ENCODE results near the gene PCP4.

PCP4 gene

GRCh38 chr21:39976800-39977199, 109.6 kb downstream of the PCP4 start:
- Histone ChIP-seq H3K4me2 (ENCODE audit: low read depth, low read length, poor library complexity, severe bottlenecking) (no peak overlapping the region), H3K79me2 (ENCODE audit: insufficient read depth, low read length) (no peaks in the 10 kb centered on the region), H3K9ac (ENCODE audit: low read depth, low read length, poor library complexity, severe bottlenecking) (no peak overlapping the region), H3K9me2 (replicated peaks; ENCODE audit: low read depth, low read length) (no peaks in the 10 kb centered on the region), H3K4me3 (ENCODE audit: low read length, poor library complexity, severe bottlenecking) (no peak overlapping the region), H3K36me3 (ENCODE audit: insufficient read depth, low read length) (no peaks in the 10 kb centered on the region), H3K27me3 (ENCODE audit: insufficient read depth, low read length, poor library complexity, severe bottlenecking) (no peaks in the 10 kb centered on the region), H3K4me1 (ENCODE audit: insufficient read depth, low read length, poor library complexity, severe bottlenecking) (no peaks in the 10 kb centered on the region), H3F3A (ENCODE audit: low read depth) (no peaks in the 10 kb centered on the region), H2AFZ (ENCODE audit: low read length) (no peak overlapping the region), H3K9me3 (ENCODE audit: insufficient read depth, low read depth, low read length) (peaks cover 9% of the 10 kb centered on the region), H4K20me1 (ENCODE audit: insufficient read depth, low read length, poor library complexity, severe bottlenecking) (no peaks in the 10 kb centered on the region)
- TF ChIP-seq EZH2phosphoT487 (IDR thresholded peaks at IDR 0.05; ENCODE audit: borderline replicate concordance), result no peak
- TF ChIP-seq CTCF (conservative IDR thresholded peaks at IDR 0.05; ENCODE audit: low read length), result no peak

All from Loucy (cell line).